Upper lobe of left lung (tissue), 4 donors: ENCODE measurements around the gene MAP2.

Source experiments
- POLR2A ChIP-seq, 4 donors: fragments of 450-650 bp; IDR thresholded peaks; one replicate each; pipeline ENCODE4 v1.5.1; 2016 to 2017; ENCODE audit warnings: antibody characterized with exemption in 4 of 4, mild to moderate bottlenecking in 2 of 4
- POLR2AphosphoS5 ChIP-seq, 2 donors: sonication (generic); formaldehyde crosslinking; IDR thresholded peaks; one replicate each; pipeline ENCODE4 v1.5.1; 2017; ENCODE audit warnings: antibody characterized with exemption in 2 of 2
- TF ChIP-seq, protein P1 (sequence below), 6 experiments: fragments of 450-650 bp in 4 of 6; fragments of 200-600 bp in 2 of 6; sonication (generic) in 2 of 6; IDR thresholded peaks; one replicate each; pipeline ENCODE4 v1.5.1; 2016 to 2019; ENCODE audit warnings: antibody characterized with exemption in 6 of 6

- no peak for TF ChIP-seq POLR2A (IDR thresholded peaks at IDR 0.05)
- TF ChIP-seq, protein P1, sequence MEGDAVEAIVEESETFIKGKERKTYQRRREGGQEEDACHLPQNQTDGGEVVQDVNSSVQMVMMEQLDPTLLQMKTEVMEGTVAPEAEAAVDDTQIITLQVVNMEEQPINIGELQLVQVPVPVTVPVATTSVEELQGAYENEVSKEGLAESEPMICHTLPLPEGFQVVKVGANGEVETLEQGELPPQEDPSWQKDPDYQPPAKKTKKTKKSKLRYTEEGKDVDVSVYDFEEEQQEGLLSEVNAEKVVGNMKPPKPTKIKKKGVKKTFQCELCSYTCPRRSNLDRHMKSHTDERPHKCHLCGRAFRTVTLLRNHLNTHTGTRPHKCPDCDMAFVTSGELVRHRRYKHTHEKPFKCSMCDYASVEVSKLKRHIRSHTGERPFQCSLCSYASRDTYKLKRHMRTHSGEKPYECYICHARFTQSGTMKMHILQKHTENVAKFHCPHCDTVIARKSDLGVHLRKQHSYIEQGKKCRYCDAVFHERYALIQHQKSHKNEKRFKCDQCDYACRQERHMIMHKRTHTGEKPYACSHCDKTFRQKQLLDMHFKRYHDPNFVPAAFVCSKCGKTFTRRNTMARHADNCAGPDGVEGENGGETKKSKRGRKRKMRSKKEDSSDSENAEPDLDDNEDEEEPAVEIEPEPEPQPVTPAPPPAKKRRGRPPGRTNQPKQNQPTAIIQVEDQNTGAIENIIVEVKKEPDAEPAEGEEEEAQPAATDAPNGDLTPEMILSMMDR (IDR thresholded peaks at IDR 0.05): no peak
- TF ChIP-seq POLR2AphosphoS5 (IDR thresholded peaks at IDR 0.05): no peak
Measured at GRCh38 chr2:209476367-209477208, 52.7 kb downstream of the MAP2 start.
